B cell (primary cell): ENCODE results near the gene ADAMTS16.

Source experiments
- EZH2 ChIP-seq: IDR thresholded peaks from 2 replicates; pipeline ENCODE4 v1.6.1; 2012; ENCODE audit warnings: borderline replicate concordance, low read depth, mild to moderate bottlenecking, moderate library complexity, low read length; ENCODE audit not compliant: insufficient read depth, poor library complexity, severe bottlenecking
- TF ChIP-seq, protein P1 (sequence below): fragments of 200-600 bp; IDR thresholded peaks from one replicate; pipeline ENCODE4 v1.8.0; 2022; ENCODE audit warnings: antibody characterized with exemption, mild to moderate bottlenecking

GRCh38 chr5:5141625-5142525 is 1.7 kb downstream of the ADAMTS16 start:
- TF ChIP-seq, protein P1, sequence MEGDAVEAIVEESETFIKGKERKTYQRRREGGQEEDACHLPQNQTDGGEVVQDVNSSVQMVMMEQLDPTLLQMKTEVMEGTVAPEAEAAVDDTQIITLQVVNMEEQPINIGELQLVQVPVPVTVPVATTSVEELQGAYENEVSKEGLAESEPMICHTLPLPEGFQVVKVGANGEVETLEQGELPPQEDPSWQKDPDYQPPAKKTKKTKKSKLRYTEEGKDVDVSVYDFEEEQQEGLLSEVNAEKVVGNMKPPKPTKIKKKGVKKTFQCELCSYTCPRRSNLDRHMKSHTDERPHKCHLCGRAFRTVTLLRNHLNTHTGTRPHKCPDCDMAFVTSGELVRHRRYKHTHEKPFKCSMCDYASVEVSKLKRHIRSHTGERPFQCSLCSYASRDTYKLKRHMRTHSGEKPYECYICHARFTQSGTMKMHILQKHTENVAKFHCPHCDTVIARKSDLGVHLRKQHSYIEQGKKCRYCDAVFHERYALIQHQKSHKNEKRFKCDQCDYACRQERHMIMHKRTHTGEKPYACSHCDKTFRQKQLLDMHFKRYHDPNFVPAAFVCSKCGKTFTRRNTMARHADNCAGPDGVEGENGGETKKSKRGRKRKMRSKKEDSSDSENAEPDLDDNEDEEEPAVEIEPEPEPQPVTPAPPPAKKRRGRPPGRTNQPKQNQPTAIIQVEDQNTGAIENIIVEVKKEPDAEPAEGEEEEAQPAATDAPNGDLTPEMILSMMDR, result peak; percentile 96
- no peak for TF ChIP-seq EZH2
